Brain microvascular endothelial cell (primary cell): ENCODE results near the gene SOD3.

Experiments used
- DNase-seq: peaks from one replicate; pipeline ENCODE4 v3.0.0-alpha.2; 2020
- H3K27ac ChIP-seq: fragments of 250-450 bp; sonication (Bioruptor Pico); 2 replicates; pipeline ENCODE4 v1.5.1; 2020; ENCODE audit warnings: mild to moderate bottlenecking, moderate library complexity
- H3K27me3 ChIP-seq: fragments of 250-450 bp; sonication (Bioruptor Pico); replicated peaks from 2 replicates; pipeline ENCODE4 v1.5.1; 2020; ENCODE audit warnings: mild to moderate bottlenecking
- H3K36me3 ChIP-seq: fragments of 250-450 bp; sonication (Bioruptor Pico); replicated peaks from 2 replicates; pipeline ENCODE4 v1.5.1; 2020; ENCODE audit warnings: mild to moderate bottlenecking
- H3K4me3 ChIP-seq: 2 replicates; pipeline ENCODE4 v1.5.1; 2011; ENCODE audit warnings: low read depth, mild to moderate bottlenecking, control low read depth, low read length, moderate library complexity
- in situ Hi-C: cut with HindIII; loops from 2 replicates; pipeline ENCODE4 v1.10.0; 2017; ENCODE audit warnings: low sequenced_read_pairs, low pct_ligation_motif_present
- TF ChIP-seq, protein P1 (sequence below): IDR thresholded peaks from 2 replicates; pipeline ENCODE4 v1.5.1; 2011; ENCODE audit warnings: low read depth, mild to moderate bottlenecking, moderate library complexity, low read length, control low read depth, inconsistent platforms; ENCODE audit errors: missing control alignments

SOD3 gene

DNA sequence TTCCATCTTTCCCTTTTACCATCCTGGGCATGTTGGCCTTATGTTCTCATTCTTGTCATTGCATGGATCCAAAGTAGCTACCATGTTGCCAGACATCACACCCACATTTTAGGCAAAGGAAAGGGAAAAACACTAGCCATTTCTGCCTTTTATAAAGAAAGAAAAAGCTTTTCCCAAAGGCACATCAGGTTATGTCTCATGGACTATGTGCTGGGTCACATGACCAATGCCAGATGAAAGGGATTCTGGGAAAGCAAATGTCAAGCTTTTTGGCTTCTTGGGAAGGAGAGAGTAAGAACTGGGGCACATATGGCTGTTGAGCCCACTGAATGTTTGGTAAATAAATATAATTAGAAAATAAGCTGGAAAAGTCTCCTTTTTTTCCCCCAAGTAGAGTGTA lies 4.3 kb upstream of the SOD3 start:
- Histone ChIP-seq H3K36me3 (no peaks in the 10 kb centered on the region), H3K27ac (no peak overlapping the region), H3K27me3 (no peaks in the 10 kb centered on the region), H3K4me3 (no peak overlapping the region)
- TF ChIP-seq, protein P1, sequence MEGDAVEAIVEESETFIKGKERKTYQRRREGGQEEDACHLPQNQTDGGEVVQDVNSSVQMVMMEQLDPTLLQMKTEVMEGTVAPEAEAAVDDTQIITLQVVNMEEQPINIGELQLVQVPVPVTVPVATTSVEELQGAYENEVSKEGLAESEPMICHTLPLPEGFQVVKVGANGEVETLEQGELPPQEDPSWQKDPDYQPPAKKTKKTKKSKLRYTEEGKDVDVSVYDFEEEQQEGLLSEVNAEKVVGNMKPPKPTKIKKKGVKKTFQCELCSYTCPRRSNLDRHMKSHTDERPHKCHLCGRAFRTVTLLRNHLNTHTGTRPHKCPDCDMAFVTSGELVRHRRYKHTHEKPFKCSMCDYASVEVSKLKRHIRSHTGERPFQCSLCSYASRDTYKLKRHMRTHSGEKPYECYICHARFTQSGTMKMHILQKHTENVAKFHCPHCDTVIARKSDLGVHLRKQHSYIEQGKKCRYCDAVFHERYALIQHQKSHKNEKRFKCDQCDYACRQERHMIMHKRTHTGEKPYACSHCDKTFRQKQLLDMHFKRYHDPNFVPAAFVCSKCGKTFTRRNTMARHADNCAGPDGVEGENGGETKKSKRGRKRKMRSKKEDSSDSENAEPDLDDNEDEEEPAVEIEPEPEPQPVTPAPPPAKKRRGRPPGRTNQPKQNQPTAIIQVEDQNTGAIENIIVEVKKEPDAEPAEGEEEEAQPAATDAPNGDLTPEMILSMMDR = no peak
- DNase-seq = no peak
- in situ Hi-C loops = no loop called here

DNA sequence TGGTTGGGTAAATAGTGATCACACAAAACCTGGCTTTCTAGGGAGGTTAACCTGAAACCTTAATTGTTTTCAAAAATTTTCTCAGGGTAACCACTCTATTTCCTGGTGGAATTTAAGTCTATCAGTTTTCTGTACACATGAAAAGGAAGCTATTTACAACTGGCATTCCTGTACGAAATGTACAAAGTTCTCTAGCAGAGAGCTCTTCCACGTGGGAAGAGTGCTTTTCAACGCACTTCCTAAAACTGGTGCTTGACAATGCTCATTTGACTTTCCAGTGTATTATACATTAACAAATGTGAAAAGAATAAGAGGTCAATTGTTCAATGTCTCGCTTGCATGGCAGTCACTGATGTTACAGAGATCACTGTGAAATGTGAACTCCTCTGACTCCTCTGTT lies 2.8 kb upstream of the SOD3 start:
- Histone ChIP-seq H3K36me3 (no peaks in the 10 kb centered on the region), H3K27ac (no peak overlapping the region), H3K4me3 (no peak overlapping the region), H3K27me3 (no peaks in the 10 kb centered on the region)
- TF ChIP-seq, protein P1 = no peak
- in situ Hi-C loops = no loop called here
- DNase-seq = no peak

DNA sequence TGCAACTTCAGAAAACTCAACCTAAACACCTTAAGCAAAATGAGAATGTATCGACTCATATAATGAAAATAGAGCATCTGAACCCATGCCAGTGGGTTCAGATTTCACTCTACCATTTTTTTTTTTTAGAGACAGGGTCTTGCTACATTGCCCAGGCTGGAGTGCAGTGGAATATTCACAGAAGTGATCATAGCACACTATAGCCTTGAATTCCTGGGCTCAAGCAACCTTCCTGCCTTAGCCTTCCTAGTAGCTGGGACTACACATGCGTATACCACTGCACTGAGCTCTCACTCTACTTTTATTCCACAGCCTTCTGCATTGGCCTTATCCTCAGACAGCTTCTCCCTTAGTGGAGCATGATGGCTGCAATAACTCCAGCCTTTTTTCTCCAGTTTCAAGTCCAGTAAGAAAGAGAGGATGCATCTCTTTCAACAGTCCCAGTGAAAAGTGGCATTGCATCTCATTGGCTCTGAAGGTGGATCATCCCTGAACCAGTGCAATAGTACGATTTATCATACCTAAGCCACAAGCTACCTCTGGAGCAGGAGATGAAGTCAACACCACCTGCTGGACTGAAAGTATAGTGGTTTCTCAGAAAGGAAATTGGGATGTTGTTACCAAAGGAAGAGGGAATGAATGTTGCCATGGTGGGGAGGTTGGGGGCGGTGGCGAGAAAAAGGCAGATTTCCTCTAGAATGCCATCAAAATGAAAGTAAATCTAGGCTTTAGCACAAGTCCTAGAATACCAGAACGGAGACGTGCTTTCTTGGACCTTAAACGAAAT lies 2.0 kb upstream of the SOD3 start:
- no peaks in the 10 kb centered on the region for H3K36me3 ChIP-seq
- TF ChIP-seq, protein P1 = peak; percentile 63
- H3K27ac ChIP-seq = no peak overlapping the region
- H3K4me3 ChIP-seq = no peak overlapping the region
- no peaks in the 10 kb centered on the region for H3K27me3 ChIP-seq
- DNase-seq = peak; percentile 29
- in situ Hi-C loops = no loop called here

DNA sequence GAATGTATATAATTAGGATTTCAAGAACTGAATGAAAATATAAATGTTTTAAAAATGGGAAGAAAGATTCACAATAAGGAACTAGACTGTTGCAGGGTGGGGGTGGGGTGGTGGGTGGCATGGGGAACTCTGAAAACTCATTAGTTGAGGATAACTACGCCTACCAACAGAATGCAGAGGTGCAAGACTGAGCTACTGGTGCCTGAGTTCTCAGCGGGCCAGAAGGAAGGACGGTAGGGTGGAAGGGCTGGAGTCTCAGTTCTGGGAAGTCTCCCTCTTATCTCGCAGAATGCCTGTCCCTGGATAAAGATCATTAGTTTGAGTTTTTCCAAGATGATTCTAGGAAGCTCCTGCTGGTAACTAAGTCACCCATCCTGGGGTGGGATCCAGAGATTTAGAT lies 1.3 kb upstream of the SOD3 start:
- H3K27me3 ChIP-seq = no peaks in the 10 kb centered on the region
- H3K36me3 ChIP-seq = no peaks in the 10 kb centered on the region
- in situ Hi-C loops = no loop called here
- peak overlapping the region; percentile 19 for H3K27ac ChIP-seq
- TF ChIP-seq, protein P1 = no peak
- no peak for DNase-seq
- H3K4me3 ChIP-seq = no peak overlapping the region

DNA sequence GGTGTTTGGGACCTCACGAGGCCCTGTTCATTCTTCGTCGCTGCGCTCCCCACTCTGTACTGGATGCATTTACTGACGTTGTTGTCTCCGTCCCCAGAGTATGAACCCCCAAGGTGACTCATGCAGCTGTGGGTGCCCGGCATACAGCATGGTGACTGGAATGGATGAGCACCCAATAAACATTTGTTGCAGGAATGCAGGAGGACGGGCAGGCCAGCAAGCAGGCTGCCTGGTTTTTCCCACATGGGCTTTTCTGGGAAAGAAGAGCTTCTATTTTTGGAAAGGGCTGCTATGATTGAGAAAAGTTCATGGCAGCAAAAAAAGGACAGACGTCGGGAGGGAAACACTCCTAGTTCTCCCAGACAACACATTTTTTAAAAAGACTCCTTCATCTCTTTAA lies 893 bp upstream of the SOD3 start:
- DNase-seq = peak; percentile 68
- Histone ChIP-seq H3K27me3 (no peaks in the 10 kb centered on the region), H3K36me3 (no peaks in the 10 kb centered on the region), H3K4me3 (no peak overlapping the region), H3K27ac (peak overlapping the region; percentile 19)
- TF ChIP-seq, protein P1 = no peak
- in situ Hi-C loops = no loop called here
